Measurements from ENCODE around the gene XCL2. TPM values are rescaled to one million over a fixed set of nuclear protein-coding genes. Genes with fewer than 3 reads are reported as not detected.

The XCL2 gene
- total and polyA plus RNA-seq, 5 experiments from 2014 or later, result 0.39 to 136 (median 1.9) TPM; not detected in 2

DNA sequence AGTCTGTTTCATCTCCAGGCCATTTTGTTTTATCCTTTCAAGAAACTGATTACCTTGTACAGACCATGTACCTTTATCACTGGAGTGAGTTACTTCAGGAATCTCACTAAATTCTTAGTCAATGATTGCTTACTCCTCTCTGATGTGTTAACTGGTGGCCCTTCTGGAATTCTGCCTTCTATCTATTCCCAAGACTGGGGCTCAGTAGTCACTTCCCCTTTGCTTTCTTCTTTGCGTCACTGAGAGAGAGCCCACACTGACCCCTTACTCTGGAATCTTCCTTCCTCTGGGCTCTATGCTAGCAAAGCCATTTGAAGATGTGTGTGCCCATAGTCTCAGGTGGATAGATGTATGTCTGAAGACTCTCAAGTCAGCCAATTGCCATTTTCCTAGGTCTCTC lies 34.6 kb downstream of the XCL2 start:
- Mint-ChIP-seq H3K27ac (peak overlapping the region in 1 of 10 donors; percentile 80), H3K27me3 (no peaks in the 10 kb centered on the region), H3K4me1 (peaks cover 48 to 85% (median 71%) of the 10 kb centered on the region in 4 donors), H3K9me3 (no peaks in the 10 kb centered on the region), H3K4me3 (no peak overlapping the region), H3K36me3 (no peaks in the 10 kb centered on the region)
- DNase-seq (no peak), ATAC-seq (no peak)
- POLR2A ChIA-PET, result no interaction called here

DNA sequence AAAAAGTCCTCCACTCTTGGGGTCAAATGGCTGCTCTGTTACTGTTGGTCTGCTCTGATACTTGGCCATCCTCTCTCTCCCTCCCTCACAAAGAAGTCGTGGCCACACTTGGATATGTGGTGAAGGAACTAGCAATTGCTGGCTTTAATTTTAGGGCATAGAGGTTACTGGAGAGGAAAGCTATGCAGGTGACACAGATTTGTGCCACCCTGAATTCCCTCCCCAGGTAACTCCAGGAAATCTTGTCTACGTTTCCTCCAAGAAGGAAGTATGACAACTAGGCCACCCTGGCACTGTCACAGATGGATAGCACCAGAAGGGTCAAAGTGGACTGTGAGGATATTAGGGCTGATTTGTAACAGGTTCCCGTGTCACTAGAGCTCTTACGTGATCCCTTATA lies 36.0 kb downstream of the XCL2 start:
- Mint-ChIP-seq H3K4me1 (peaks cover 42 to 84% (median 70%) of the 10 kb centered on the region in 4 donors), H3K27ac (peak overlapping the region in 3 of 10 donors; percentile 7 to 76 (median 14))

DNA sequence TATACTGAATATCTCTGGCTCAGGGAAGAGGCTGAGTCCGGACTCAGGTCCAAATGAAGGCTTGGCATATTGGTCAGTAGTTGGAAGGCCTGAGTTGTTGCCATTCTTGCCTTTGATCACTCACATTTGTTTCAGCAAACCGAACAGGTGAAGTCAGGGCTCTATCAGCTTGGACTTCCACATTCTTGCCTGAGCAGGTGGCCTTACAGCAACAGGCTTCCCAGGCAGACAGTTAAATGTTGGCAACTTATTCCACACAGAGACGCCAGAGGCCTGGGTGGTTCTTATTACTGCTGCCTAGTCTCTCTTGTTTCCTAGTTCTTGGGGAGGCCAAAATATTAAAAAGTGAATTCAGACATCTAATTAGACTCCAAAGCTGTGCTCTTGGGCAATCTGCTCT lies 36.6 kb downstream of the XCL2 start:
- no peak for DNase-seq
- Mint-ChIP-seq H3K4me1 (peaks cover 40 to 78% (median 65%) of the 10 kb centered on the region in 4 donors), H3K27me3 (no peaks in the 10 kb centered on the region), H3K36me3 (no peaks in the 10 kb centered on the region), H3K4me3 (no peak overlapping the region), H3K9me3 (no peaks in the 10 kb centered on the region), H3K27ac (peak overlapping the region in 2 of 10 donors; percentile 14 to 28)
- POLR2A ChIA-PET, result no interaction called here
- ATAC-seq, result no peak

More for the DNA sequence above, 36.0 kb downstream of the XCL2 start:
- H3K36me3 Mint-ChIP-seq, result no peaks in the 10 kb centered on the region
- DNase-seq (no peak), ATAC-seq (no peak)
- H3K9me3 Mint-ChIP-seq, result no peaks in the 10 kb centered on the region
- H3K27me3 Mint-ChIP-seq, result no peaks in the 10 kb centered on the region
- no peak overlapping the region for H3K4me3 Mint-ChIP-seq
- POLR2A ChIA-PET, result no interaction called here

DNA sequence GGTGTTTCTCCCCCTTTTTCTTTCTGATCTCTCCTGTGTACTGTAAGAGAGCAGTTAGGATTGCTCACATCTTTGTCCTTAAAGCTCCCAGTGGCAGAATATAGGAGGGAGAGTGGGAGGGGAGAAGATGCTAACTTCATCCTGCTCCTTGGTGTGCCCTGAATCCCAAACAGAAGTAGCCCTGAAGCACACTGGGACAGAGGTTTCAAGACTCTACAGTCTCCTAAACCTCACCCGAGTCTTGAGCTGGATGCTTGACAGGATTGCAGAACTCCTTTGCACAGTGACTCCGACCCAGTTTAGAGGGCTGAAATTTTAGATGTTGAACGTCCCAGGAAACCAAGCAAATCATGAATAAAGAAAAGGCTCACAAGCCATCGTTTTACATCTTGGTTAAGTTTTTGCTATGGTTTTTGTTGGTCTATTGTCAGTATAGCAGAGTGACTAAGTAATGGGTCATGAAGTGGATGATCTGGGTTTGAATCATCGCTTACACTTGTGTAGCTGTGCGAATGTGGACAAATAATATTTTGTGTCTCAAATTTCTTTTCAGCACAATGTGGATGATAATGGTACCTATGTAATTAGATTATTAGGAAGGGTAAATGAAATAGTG lies 37.5 kb downstream of the XCL2 start:
- H3K27ac Mint-ChIP-seq, result peak overlapping the region in 1 of 10 donors; percentile 16
- no peaks in the 10 kb centered on the region for H3K36me3 Mint-ChIP-seq
- DNase-seq, result no peak
- ATAC-seq, result no peak
- H3K4me3 Mint-ChIP-seq, result no peak overlapping the region
- POLR2A ChIA-PET, result interaction anchor here (0.9 kb wide), 2 partner anchors 8 to 19 kb away, joined by 3 read pairs; no protein-coding TSS in a partner anchor
- H3K9me3 Mint-ChIP-seq, result no peaks in the 10 kb centered on the region
- peaks cover 40 to 77% (median 64%) of the 10 kb centered on the region in 4 donors for H3K4me1 Mint-ChIP-seq
- no peaks in the 10 kb centered on the region for H3K27me3 Mint-ChIP-seq

DNA sequence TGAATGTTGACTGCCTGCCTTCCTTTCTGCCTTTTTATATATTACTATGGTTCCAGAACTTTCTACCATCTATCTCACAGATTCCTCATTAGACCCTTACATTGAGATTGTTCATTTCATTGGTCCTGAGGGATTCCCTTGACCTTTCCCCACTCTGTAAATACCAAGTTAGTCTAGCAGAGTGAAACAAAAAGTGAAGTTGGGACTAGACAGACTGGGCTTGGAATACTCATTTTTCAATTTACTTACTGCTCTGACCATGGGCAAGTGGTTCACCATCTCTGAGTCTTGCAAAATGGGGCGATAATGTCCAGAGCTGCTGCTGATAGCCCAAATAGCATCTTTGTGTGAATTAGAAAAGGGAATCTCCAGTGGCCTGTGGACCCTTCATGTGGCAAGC lies 38.8 kb downstream of the XCL2 start:
- H3K27ac Mint-ChIP-seq, result peak overlapping the region in 6 of 10 donors; percentile 3 to 69 (median 38)
- ATAC-seq (no peak), DNase-seq (no peak)
- POLR2A ChIA-PET, result interaction anchor here (0.9 kb wide), 1 partner anchor 9 kb away, joined by 3 read pairs; no protein-coding TSS in a partner anchor
- H3K4me1 Mint-ChIP-seq, result peaks cover 31 to 74% (median 59%) of the 10 kb centered on the region in 4 donors
- H3K36me3 Mint-ChIP-seq, result no peaks in the 10 kb centered on the region
- no peak overlapping the region for H3K4me3 Mint-ChIP-seq
- H3K27me3 Mint-ChIP-seq, result no peaks in the 10 kb centered on the region
- no peaks in the 10 kb centered on the region for H3K9me3 Mint-ChIP-seq

DNA sequence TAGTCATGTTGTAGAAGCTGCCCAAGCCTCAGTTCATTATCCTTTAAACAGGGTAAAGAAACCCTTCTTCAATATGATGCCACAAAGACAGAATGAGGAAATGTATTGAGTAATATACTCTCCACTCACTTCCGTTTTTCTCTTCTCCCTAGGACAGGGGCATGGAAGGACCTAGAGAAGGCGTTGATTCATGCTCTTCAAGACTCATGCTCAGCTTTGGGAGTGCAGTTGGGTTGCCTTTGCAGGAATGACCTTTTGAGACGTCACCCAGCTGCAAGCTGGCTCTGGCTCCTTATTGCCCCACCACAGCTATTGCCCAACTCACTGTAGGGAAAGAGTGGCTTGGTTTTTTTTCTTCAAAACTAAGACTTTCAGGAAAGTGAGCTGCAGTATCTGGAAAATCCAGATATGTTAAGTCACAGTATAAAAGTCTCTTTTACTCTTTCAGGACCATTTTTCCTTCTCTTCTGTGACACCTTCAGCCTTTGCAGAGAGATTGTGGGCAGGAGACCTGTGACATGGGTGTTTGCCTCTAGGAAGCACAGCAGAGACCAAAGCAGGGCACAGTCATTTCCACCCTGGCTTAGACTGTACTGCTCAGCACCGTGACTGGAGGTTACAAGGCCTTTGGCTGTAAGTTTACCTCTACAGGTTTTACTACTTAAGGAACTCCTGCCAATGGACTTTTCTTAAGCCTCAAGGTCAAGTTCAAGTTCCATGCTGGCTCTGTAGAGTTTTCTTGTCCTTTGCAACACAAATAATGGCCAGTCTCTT lies 39.5 kb downstream of the XCL2 start:
- Mint-ChIP-seq H3K4me3 (peak overlapping the region in 3 of 10 donors; percentile 2 to 30 (median 10)), H3K27me3 (no peaks in the 10 kb centered on the region), H3K27ac (peak overlapping the region in 9 of 10 donors; percentile 1 to 69 (median 27)), H3K4me1 (peaks cover 25 to 74% (median 57%) of the 10 kb centered on the region in 4 donors), H3K36me3 (no peaks in the 10 kb centered on the region), H3K9me3 (no peaks in the 10 kb centered on the region)
- DNase-seq (no peak), ATAC-seq (peak; percentile 41 to 66)
- POLR2A ChIA-PET, result no interaction called here

DNA sequence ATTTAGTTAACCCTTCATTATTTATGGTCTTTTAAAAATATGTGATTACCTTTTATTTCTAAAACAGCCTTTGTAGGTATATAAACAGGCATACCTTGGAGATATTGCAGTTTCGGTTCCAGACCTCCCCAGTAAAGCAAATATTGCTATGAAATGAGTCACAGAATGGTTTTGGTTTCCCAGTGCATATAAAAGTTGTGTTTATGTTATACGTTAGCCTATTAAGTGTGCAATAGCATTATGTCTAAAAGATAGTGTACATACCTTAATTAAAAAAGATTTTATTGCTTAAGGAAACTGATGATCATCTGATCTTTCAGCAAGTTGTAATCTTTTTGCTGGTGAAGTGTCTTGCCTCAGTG lies 44.1 kb downstream of the XCL2 start:
- no peaks in the 10 kb centered on the region for H3K27me3 Mint-ChIP-seq
- no peaks in the 10 kb centered on the region for H3K9me3 Mint-ChIP-seq
- H3K36me3 Mint-ChIP-seq, result no peaks in the 10 kb centered on the region
- H3K4me1 Mint-ChIP-seq, result peaks cover 19 to 53% (median 46%) of the 10 kb centered on the region in 4 donors
- DNase-seq (no peak), ATAC-seq (no peak)
- H3K4me3 Mint-ChIP-seq, result no peak overlapping the region
- POLR2A ChIA-PET, result no interaction called here
- H3K27ac Mint-ChIP-seq, result peak overlapping the region in 1 of 10 donors; percentile 44

DNA sequence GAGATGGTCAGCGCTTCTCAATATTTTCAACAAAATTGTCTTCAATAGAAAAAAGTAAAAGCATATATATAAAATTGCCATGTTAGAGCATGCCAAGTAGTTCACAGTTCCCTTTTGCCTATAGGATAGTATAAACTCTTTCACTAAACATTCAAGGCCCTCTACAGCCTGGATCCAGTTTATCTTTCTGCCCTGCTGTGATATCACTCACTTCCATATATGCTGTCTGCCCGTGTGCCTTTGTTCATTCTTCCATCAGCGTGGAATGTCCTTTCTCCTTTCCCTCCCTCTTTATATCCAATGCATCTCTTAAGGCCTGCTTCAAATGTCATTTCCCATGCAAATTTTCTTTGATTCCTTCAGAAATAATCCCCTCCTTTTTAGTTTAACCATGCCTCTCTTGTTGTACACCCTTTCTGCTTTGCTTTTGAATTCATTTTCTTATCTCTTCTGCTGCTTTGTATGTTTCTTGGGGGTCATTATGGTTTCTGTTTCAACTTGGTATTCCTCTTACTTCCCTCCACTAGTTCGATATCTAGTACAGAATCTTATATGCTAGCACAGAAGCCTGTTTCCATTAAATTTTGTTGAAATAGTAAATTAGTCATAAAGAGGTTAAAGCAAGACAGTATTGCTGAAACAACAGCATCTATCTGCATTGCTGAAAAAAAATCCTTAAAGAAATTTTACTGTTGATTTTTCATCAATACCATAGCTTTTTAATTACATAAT lies 44.7 kb downstream of the XCL2 start:
- H3K4me1 Mint-ChIP-seq, result peaks cover 16 to 47% (median 40%) of the 10 kb centered on the region in 4 donors
- POLR2A ChIA-PET, result no interaction called here

DNA sequence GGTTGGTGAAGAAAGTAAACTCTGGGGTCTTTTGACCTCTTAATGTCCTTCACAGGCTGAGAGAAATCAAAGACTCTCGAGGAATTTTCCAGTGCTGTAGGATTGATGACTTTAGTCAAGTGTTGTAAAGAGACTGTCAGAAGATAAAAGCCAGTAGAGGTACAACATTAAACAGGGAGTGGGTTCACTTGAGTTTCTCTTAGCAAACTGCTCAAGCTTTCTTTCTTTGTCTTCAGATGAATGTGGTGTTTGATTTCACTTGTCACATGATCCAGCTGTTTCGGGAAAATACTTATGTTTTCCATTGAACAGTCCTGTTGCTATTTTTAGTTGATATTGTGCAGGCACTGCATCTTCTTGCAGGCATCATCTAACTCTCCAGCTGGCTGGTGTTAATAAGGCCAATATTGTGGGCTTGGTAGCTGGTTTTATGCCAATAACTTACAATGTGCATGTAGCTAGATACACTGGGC lies 45.6 kb downstream of the XCL2 start:
- Mint-ChIP-seq H3K4me3 (no peak overlapping the region), H3K9me3 (no peaks in the 10 kb centered on the region), H3K27ac (no peak overlapping the region), H3K4me1 (peaks cover 14 to 41% (median 31%) of the 10 kb centered on the region in 4 donors), H3K27me3 (no peaks in the 10 kb centered on the region), H3K36me3 (no peaks in the 10 kb centered on the region)
- DNase-seq (no peak), ATAC-seq (no peak)
- POLR2A ChIA-PET, result no interaction called here

More for the DNA sequence above, 44.7 kb downstream of the XCL2 start:
- no peak for DNase-seq
- H3K36me3 Mint-ChIP-seq, result no peaks in the 10 kb centered on the region
- H3K4me3 Mint-ChIP-seq, result no peak overlapping the region
- H3K9me3 Mint-ChIP-seq, result no peaks in the 10 kb centered on the region
- no peak for ATAC-seq
- H3K27ac Mint-ChIP-seq, result peak overlapping the region in 1 of 10 donors; percentile 2
- H3K27me3 Mint-ChIP-seq, result no peaks in the 10 kb centered on the region

DNA sequence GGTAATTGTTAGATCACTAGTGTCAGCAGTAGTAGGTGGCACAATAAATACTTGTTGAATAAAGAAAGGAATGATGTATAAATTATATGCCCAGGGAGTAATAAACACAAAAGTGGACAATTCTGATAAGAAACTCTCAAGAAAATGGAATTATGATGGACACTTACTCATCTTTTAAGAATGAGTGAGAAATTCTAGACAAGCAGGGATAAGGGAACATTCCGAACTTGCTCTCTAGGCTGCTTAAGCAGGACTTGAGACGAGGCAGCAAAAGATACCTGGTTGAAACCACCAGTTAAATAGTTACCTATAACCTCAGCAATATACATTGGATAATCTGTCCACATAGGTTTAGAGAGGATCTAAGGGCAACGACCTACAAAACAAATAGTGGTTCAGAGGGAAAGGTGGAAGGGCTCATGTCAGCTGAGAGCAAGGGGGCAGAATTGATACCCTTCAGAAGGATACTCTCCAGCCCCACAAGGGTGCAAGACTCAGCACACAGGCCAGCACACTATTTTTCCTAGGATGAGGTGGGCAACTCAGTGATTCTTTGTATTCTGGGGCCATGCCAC lies 46.3 kb downstream of the XCL2 start:
- Mint-ChIP-seq H3K27ac (no peak overlapping the region), H3K4me3 (no peak overlapping the region), H3K4me1 (peaks cover 14 to 39% (median 27%) of the 10 kb centered on the region in 4 donors), H3K27me3 (no peaks in the 10 kb centered on the region), H3K36me3 (no peaks in the 10 kb centered on the region), H3K9me3 (no peaks in the 10 kb centered on the region)
- POLR2A ChIA-PET, result no interaction called here
- DNase-seq (no peak), ATAC-seq (no peak)

DNA sequence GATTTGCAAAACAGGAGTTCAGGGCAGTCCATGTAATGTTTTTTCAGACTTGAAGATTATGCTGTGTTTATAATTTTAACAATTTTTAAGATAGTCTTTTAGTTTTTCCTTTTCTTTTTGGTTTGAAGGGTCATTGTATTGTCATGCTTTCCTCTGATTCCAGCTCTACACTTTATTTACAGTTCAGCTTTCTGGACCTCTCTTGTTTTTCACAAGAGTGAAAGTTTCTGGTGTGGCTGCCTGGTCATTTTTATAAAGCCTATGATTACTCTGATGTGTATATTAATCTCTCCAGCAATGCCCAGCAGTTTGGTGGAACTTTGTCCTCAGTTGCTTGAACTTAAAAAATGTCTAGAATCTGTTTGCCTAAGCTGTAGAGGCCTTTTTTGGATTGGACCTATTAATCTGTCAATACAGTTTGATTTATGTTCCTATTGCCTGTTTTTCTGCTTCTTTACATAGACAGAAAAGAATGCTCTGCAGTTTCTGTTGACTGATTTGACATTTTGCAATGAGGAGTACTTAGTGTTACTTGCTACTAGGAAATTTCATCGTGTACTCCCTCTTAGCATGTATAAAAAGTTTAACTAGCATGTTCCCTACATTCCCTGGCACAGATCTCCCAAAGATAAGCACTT lies 52.2 kb downstream of the XCL2 start:
- H3K4me1 Mint-ChIP-seq, result peaks cover 14 to 25% (median 16%) of the 10 kb centered on the region in 4 donors
- ATAC-seq, result no peak
- H3K36me3 Mint-ChIP-seq, result peaks cover 0 to 3% (median 0%) of the 10 kb centered on the region in 3 donors
- no peak for DNase-seq
- no peaks in the 10 kb centered on the region for H3K27me3 Mint-ChIP-seq
- H3K9me3 Mint-ChIP-seq, result peaks cover 0 to 10% (median 0%) of the 10 kb centered on the region in 9 donors
- H3K27ac Mint-ChIP-seq, result peak overlapping the region in 1 of 10 donors; percentile 37
- H3K4me3 Mint-ChIP-seq, result no peak overlapping the region
- POLR2A ChIA-PET, result interaction anchor here (1.0 to 1.7 kb wide), 2 partner anchors 21 to 30 kb away, joined by 3 to 4 read pairs; no protein-coding TSS in a partner anchor
